K562 (cell line): ENCODE data around the gene MRPL55. TPM values are rescaled to one million over a fixed set of nuclear protein-coding genes. Genes with fewer than 3 reads are reported as not detected.

Experiments
- ATAC-seq: fragments of 200-7000 bp; cut with Tn5 transposase; 3 replicates; pipeline ENCODE4 v1.9.1; 2020; ENCODE audit warnings: moderate library complexity
- BruUV-seq: library from RNA; stranded (reverse); fragments of 400-500 nt; replicated peaks from 2 replicates; lab custom pipeline; 2021; lab: Mats Ljungman, UMichigan
- CTCF ChIA-PET: fragments of 300-600 bp; formaldehyde crosslinking; extraction: SDS; loops from one replicate; lab custom pipeline; 2021; ENCODE audit warnings: low intra/inter-chr PET ratio; lab: Yijun Ruan, JAX
- POLR2A ChIA-PET: fragments of 300-600, 350-650 bp; sonication (Branson Sonifier 250); formaldehyde crosslinking; extraction: SDS; loops from one replicate; lab custom pipeline; 2021; ENCODE audit warnings: antibody characterized with exemption, inconsistent platforms; lab: Yijun Ruan, JAX
- DNase-seq, 4 experiments: peaks; one replicate each; pipeline versions ENCODE4 v3.0.0 to v3.0.0-alpha.2; 2011 to 2018; ENCODE audit warnings: low spot score in 3 of 4, mixed read lengths in 3 of 4; ENCODE audit errors: extremely low read depth in 1 of 4
- FAIRE-seq: peaks from 2 replicates; lab custom pipeline; 2011; peaks lifted over from hg19 to GRCh38; lab: Jason Lieb, UNC
- H2AFZ ChIP-seq: 2 replicates; pipeline ENCODE4 v1.6.0; 2011; ENCODE audit warnings: low read depth, low read length, control low read depth, inconsistent platforms
- H3K27ac ChIP-seq: fragments of 200-600 bp; 3 replicates; pipeline ENCODE4 v1.8.0; 2011; ENCODE audit warnings: low read depth, mild to moderate bottlenecking, control low read depth, inconsistent platforms, low read length, moderate library complexity, mixed read lengths; ENCODE audit errors: extremely low read depth
- H3K27me3 ChIP-seq, 2 experiments: fragments of 300-600 bp in 1 of 2; 2 replicates in 1 of 2; 3 replicates in 1 of 2; pipeline versions ENCODE4 v1.6.0 to v1.8.0; 2011; ENCODE audit warnings: inconsistent platforms in 2 of 2, low read length in 2 of 2, mild to moderate bottlenecking in 1 of 2, mixed read lengths in 1 of 2, moderate library complexity in 1 of 2; ENCODE audit not compliant: control insufficient read depth in 2 of 2, insufficient read depth in 2 of 2
- H3K36me3 ChIP-seq: fragments of 300-600 bp; 3 replicates; pipeline ENCODE4 v1.8.0; 2011; ENCODE audit warnings: mild to moderate bottlenecking, low read length, inconsistent platforms; ENCODE audit not compliant: control insufficient read depth, insufficient read depth
- H3K4me1 ChIP-seq, 2 experiments: fragments of 200-600 bp in 1 of 2; replicated peaks in 1 of 2; 2 replicates in 1 of 2; 3 replicates in 1 of 2; pipeline versions ENCODE4 v1.5.1 to v1.8.0; 2011; ENCODE audit warnings: inconsistent platforms in 2 of 2, low read length in 2 of 2, mild to moderate bottlenecking in 1 of 2, mixed read lengths in 1 of 2, moderate library complexity in 1 of 2; ENCODE audit not compliant: control insufficient read depth in 2 of 2, insufficient read depth in 2 of 2
- H3K4me2 ChIP-seq: 2 replicates; pipeline ENCODE4 v1.6.1; 2011; ENCODE audit warnings: low read length, control low read depth, inconsistent platforms, mixed read lengths; ENCODE audit not compliant: insufficient read depth
- H3K4me3 ChIP-seq: fragments of 200-600 bp; sonication (generic), shearing (Covaris generic); 2 replicates; pipeline ENCODE4 v1.5.1; 2016; ENCODE audit warnings: control low read depth, inconsistent platforms
- H3K79me2 ChIP-seq: fragments of 200-600 bp; 3 replicates; pipeline ENCODE4 v1.8.0; 2011; ENCODE audit warnings: low read length, inconsistent platforms; ENCODE audit not compliant: control insufficient read depth, insufficient read depth
- H3K9ac ChIP-seq, 2 experiments: 2 replicates each; pipeline versions ENCODE4 v1.6.0 to v1.6.1; 2011; ENCODE audit warnings: low read depth in 2 of 2, low read length in 2 of 2, control low read depth in 1 of 2, inconsistent platforms in 1 of 2, mild to moderate bottlenecking in 1 of 2, mixed read lengths in 1 of 2; ENCODE audit not compliant: insufficient read depth in 1 of 2
- H3K9me1 ChIP-seq: one replicate; pipeline ENCODE4 v1.6.0; 2011; ENCODE audit warnings: inconsistent platforms, mild to moderate bottlenecking, low read length, moderate library complexity; ENCODE audit not compliant: control insufficient read depth, insufficient read depth
- H3K9me3 ChIP-seq: replicated peaks from 2 replicates; pipeline ENCODE4 v1.5.1; 2011; ENCODE audit warnings: low read depth, low read length, inconsistent platforms; ENCODE audit not compliant: control insufficient read depth, insufficient read depth
- H4K20me1 ChIP-seq: replicated peaks from 2 replicates; pipeline ENCODE4 v1.6.1; 2011; ENCODE audit warnings: low read length, inconsistent platforms, mixed read lengths; ENCODE audit not compliant: control insufficient read depth, insufficient read depth
- AFF4 ChIP-seq: sonication (generic); formaldehyde crosslinking; IDR thresholded peaks from 2 replicates; pipeline ENCODE4 v1.8.0; 2023; ENCODE audit warnings: mild to moderate bottlenecking, missing genetic modification reagents
- GTF2B ChIP-seq: IDR thresholded peaks from 2 replicates; pipeline ENCODE4 v1.6.1; 2011; ENCODE audit not compliant: insufficient read length; ENCODE audit errors: extremely low read depth
- HMGXB4 ChIP-seq: sonication (generic); formaldehyde crosslinking; IDR thresholded peaks from 2 replicates; pipeline ENCODE4 v1.8.1; 2023; ENCODE audit warnings: mild to moderate bottlenecking, missing genetic modification reagents
- JUND ChIP-seq, 2 experiments: IDR thresholded peaks; 2 replicates in 1 of 2; 3 replicates in 1 of 2; pipeline ENCODE4 v1.6.1; 2011; ENCODE audit warnings: borderline replicate concordance in 2 of 2, low read depth in 2 of 2, low read length in 2 of 2, improper control_type of control experiment in 1 of 2, missing biosample characterization in 1 of 2, missing genetic modification characterization in 1 of 2, missing genetic modification reagents in 1 of 2
- KDM1A ChIP-seq, 2 experiments: fragments of 450-650 bp; IDR thresholded peaks; 2 replicates each; pipeline ENCODE4 v1.6.1; 2016; ENCODE audit warnings: mild to moderate bottlenecking in 2 of 2
- MTA1 ChIP-seq: fragments of 450-650 bp; IDR thresholded peaks from 2 replicates; pipeline ENCODE4 v1.6.1; 2017; ENCODE audit warnings: borderline replicate concordance
- NUFIP1 ChIP-seq: fragments of 450-650 bp; IDR thresholded peaks from 2 replicates; pipeline ENCODE4 v1.6.1; 2018; ENCODE audit not compliant: partially characterized antibody
- PREB ChIP-seq: sonication (generic); formaldehyde crosslinking; IDR thresholded peaks from 2 replicates; pipeline ENCODE4 v1.8.1; 2023; ENCODE audit warnings: mild to moderate bottlenecking, missing genetic modification reagents
- ZBTB1 ChIP-seq: sonication (generic); formaldehyde crosslinking; IDR thresholded peaks from 2 replicates; pipeline ENCODE4 v1.8.1; 2023; ENCODE audit warnings: missing genetic modification reagents, low read depth, mild to moderate bottlenecking, borderline replicate concordance
- ZNF239 ChIP-seq: fragments of 250-450 bp; sonication (Bioruptor Pico); IDR thresholded peaks from 2 replicates; pipeline ENCODE4 v1.4.0; 2020; ENCODE audit warnings: mild to moderate bottlenecking
- ZNF253 ChIP-seq: fragments of 250-450 bp; sonication (Bioruptor Pico); conservative IDR thresholded peaks from 2 replicates; pipeline ENCODE4 v1.6.1; 2021; ENCODE audit warnings: mild to moderate bottlenecking
- ZNF511 ChIP-seq: sonication (generic); formaldehyde crosslinking; IDR thresholded peaks from 2 replicates; pipeline ENCODE4 v1.8.0; 2022; ENCODE audit warnings: mild to moderate bottlenecking, missing genetic modification reagents
- WGBS: fragments of 100-300 bp; shearing (Covaris generic); methylation state at CpG from one replicate; pipeline ENCODE4 v1.1.6; 2016; ENCODE audit warnings: low coverage, mixed read lengths; ENCODE audit not compliant: insufficient coverage; ENCODE audit errors: missing lambda C conversion rate; 5-methylcytosine and 5-hydroxymethylcytosine counted together
- in situ Hi-C: fragments of 300-500 bp; cut with MboI; formaldehyde crosslinking; loops from 4 replicates; pipeline ENCODE4 v1.15.0; 2018; ENCODE audit warnings: inconsistent platforms, mixed read lengths
- intact Hi-C: fragments of 100-400 bp; cut with micrococcal nuclease; formaldehyde crosslinking; loops from 2 replicates; pipeline ENCODE4 v1.14.2; 2022
- polyA plus RNA-seq, 8 experiments: library from polyadenylated mRNA; depleted of rRNA in 4 of 8; stranded (reverse) in 5 of 8; unstranded in 3 of 8; fragments of >200 nt; fragmentation: Nextera tagmentation in 2 of 8; fragmentation: Illumina TruSeq in 1 of 8; extraction: Ambion mirVana in 2 of 8; extraction: Trizol in 1 of 8; gene quantifications; 2 replicates each; pipeline versions ENCODE4 v1.2.1 to v1.2.3, GENCODE V29; 2011 to 2014; ENCODE audit warnings: inconsistent platforms in 1 of 8, missing spikeins in 1 of 8
- total RNA-seq, 7 experiments: library from RNA; depleted of rRNA in 6 of 7; stranded (reverse); fragments of >200 nt in 6 of 7; fragmentation: Illumina TruSeq in 2 of 7; extraction: Trizol in 2 of 7; gene quantifications; 2 replicates each; pipeline versions ENCODE4 v1.2.1 to v1.2.3, GENCODE V29; 2011 to 2021; ENCODE audit warnings: low replicate concordance in 1 of 7

Gene MRPL55
- total and polyA plus RNA-seq, 9 of the 15 experiments (the other 6 are each of a cell fraction or from before 2014, with no cell fraction given): 34.9 to 228 (median 81.0) TPM

- Histone ChIP-seq H4K20me1 (peaks cover 42% of the 10 kb centered on the region), H3K27ac (no peak overlapping the region), H2AFZ (no peak overlapping the region), H3K27me3 (no peaks in the 10 kb centered on the region), H3K9ac (peak overlapping the region in 1 of 2 experiments; percentile 91; a peak in 2 of 4 replicates), H3K9me1 (peaks cover 18% of the 10 kb centered on the region), H3K9me3 (no peaks in the 10 kb centered on the region), H3K4me2 (no peak overlapping the region), H3K79me2 (peaks cover 64% of the 10 kb centered on the region), H3K36me3 (peaks cover 43% of the 10 kb centered on the region; the same call in 2 of the 3 replicates), H3K4me1 (peaks cover 49 to 97% of the 10 kb centered on the region in 2 experiments), H3K4me3 (no peak overlapping the region)
- 78% methylated on average over 17 of the region's 18 CpGs for WGBS
- ATAC-seq: no peak
- intact Hi-C loops (no loop called here), in situ Hi-C loops (no loop called here)
- DNase-seq: no peak
- POLR2A ChIA-PET: interaction anchor here (0.5 to 2.3 kb wide), 10 partner anchors 7 to 71 kb away, joined by 3 to 11 read pairs (median 6); partner anchors contain the start of gene GUK1
- no TSS peak for BruUV-seq
- CTCF ChIA-PET: no interaction called here
- no peak for FAIRE-seq
- TF ChIP-seq JUND (IDR thresholded peaks at IDR 0.05; ENCODE audit: borderline replicate concordance, low read depth, low read length): no peak
- TF ChIP-seq JUND (tag; IDR thresholded peaks at IDR 0.05; ENCODE audit: borderline replicate concordance, low read depth, low read length): no peak
- no peak for TF ChIP-seq NUFIP1
- TF ChIP-seq ZNF253 (CRISPR knock-in tag): no peak
- TF ChIP-seq ZNF239 (CRISPR knock-in tag): no peak
- no peak for TF ChIP-seq HMGXB4 (CRISPR knock-in tag)
- no peak for TF ChIP-seq ZBTB1 (CRISPR knock-in tag)
- no peak for TF ChIP-seq MTA1
- no peak for TF ChIP-seq ZNF511
- no peak for TF ChIP-seq PREB (CRISPR knock-in tag)
- TF ChIP-seq AFF4 (CRISPR knock-in tag): no peak
- no peak for TF ChIP-seq KDM1A (IDR thresholded peaks at IDR 0.05)
- TF ChIP-seq GTF2B: no peak
These were observed 39.2 kb upstream of the MRPL55 start for GRCh38 chr1:228148196-228148861.
